Thymus (tissue), 11 donors: ENCODE results near the gene ARHGEF1. TPM values are rescaled to one million over a fixed set of nuclear protein-coding genes. Genes with fewer than 3 reads are reported as not detected.
A peak's percentile ranks its signal among the peaks of the same experiment; 100 is the strongest.

ENCODE experiments used
- DNase-seq, 9 donors: peaks; one replicate each; pipeline ENCODE4 v3.0.0-alpha.2; 2013; ENCODE audit warnings: low spot score in 9 of 9, low read depth in 6 of 9, missing footprints in 1 of 9
- H3K27ac ChIP-seq, 2 donors: one replicate each; pipeline ENCODE4 v1.5.1; 2013; ENCODE audit warnings: control low read depth in 1 of 2, low read depth in 1 of 2, low read length in 1 of 2, mild to moderate bottlenecking in 1 of 2, moderate library complexity in 1 of 2
- H3K27me3 ChIP-seq, 2 donors: one replicate each; pipeline ENCODE4 v1.5.1; 2013; ENCODE audit warnings: low read length in 1 of 2; ENCODE audit not compliant: control insufficient read depth in 2 of 2, insufficient read depth in 1 of 2
- H3K36me3 ChIP-seq, 2 donors: one replicate each; pipeline ENCODE4 v1.5.1; 2013; ENCODE audit warnings: low read length in 1 of 2, mild to moderate bottlenecking in 1 of 2, moderate library complexity in 1 of 2; ENCODE audit not compliant: control insufficient read depth in 2 of 2, insufficient read depth in 2 of 2
- H3K4me1 ChIP-seq, 2 donors: one replicate each; pipeline ENCODE4 v1.5.1; 2013; ENCODE audit warnings: low read length in 2 of 2; ENCODE audit not compliant: control insufficient read depth in 2 of 2, insufficient read depth in 2 of 2
- H3K4me3 ChIP-seq, 2 donors: one replicate each; pipeline ENCODE4 v1.5.1; 2013; ENCODE audit warnings: low read length in 2 of 2, control low read depth in 1 of 2, mild to moderate bottlenecking in 1 of 2
- H3K9me3 ChIP-seq, 2 donors: one replicate each; pipeline ENCODE4 v1.5.1; 2013; ENCODE audit warnings: low read length in 1 of 2, mild to moderate bottlenecking in 1 of 2; ENCODE audit not compliant: control insufficient read depth in 2 of 2, insufficient read depth in 1 of 2
- WGBS: extraction: QIAGEN DNeasy Blood & Tissue Kit; methylation state at CpG from one replicate; pipeline ENCODE4 v1.1.7; 2013; 5-methylcytosine and 5-hydroxymethylcytosine counted together
- polyA plus RNA-seq: library from polyadenylated mRNA; stranded (reverse); fragments of 200-250 nt; gene quantifications from one replicate; pipeline ENCODE4 v1.2.3, GENCODE V29; 2013
- total RNA-seq: library from RNA; stranded (reverse); fragments of 120-200 nt; gene quantifications from one replicate; pipeline ENCODE4 v1.2.4, GENCODE V29; 2013
- donor health status: healthy.

Gene ARHGEF1
- total and polyA plus RNA-seq, 2 donors: 94.3 to 630 TPM

- Histone ChIP-seq H3K27me3 (peaks cover 34 to 99% of the 10 kb centered on the region in 2 donors), H3K36me3 (no peaks in the 10 kb centered on the region), H3K4me3 (no peak overlapping the region), H3K9me3 (no peaks in the 10 kb centered on the region), H3K4me1 (peaks cover 6 to 24% of the 10 kb centered on the region in 2 donors), H3K27ac (no peak overlapping the region)
- WGBS: 69% methylated on average over 12 of the region's 12 CpGs
- no peak for DNase-seq
Observed at GRCh38 chr19:41917676-41918075, 34.7 kb downstream of the ARHGEF1 start.

GRCh38 chr19:41918095-41918494, 35.1 kb downstream of the ARHGEF1 start:
- WGBS: 62% methylated on average over 6 of the region's 6 CpGs
- DNase-seq: no peak
- Histone ChIP-seq H3K36me3 (no peaks in the 10 kb centered on the region), H3K27ac (no peak overlapping the region), H3K9me3 (no peaks in the 10 kb centered on the region), H3K4me3 (no peak overlapping the region), H3K27me3 (peaks cover 37 to 99% of the 10 kb centered on the region in 2 donors), H3K4me1 (peaks cover 6 to 22% of the 10 kb centered on the region in 2 donors)

GRCh38 chr19:41918653-41919244, 35.8 kb downstream of the ARHGEF1 start:
- no peak for DNase-seq
- peaks cover 34 to 97% of the 10 kb centered on the region in 2 donors for H3K27me3 ChIP-seq
- WGBS: 96% methylated on average over 5 of the region's 5 CpGs
- no peaks in the 10 kb centered on the region for H3K9me3 ChIP-seq
- no peak overlapping the region for H3K27ac ChIP-seq
- no peaks in the 10 kb centered on the region for H3K36me3 ChIP-seq
- no peak overlapping the region for H3K4me3 ChIP-seq
- H3K4me1 ChIP-seq: peaks cover 6 to 22% of the 10 kb centered on the region in 2 donors

GRCh38 chr19:41919948-41920712, 37.1 kb downstream of the ARHGEF1 start:
- Histone ChIP-seq H3K27me3 (peaks cover 29 to 97% of the 10 kb centered on the region in 2 donors), H3K36me3 (no peaks in the 10 kb centered on the region), H3K27ac (no peak overlapping the region), H3K4me3 (no peak overlapping the region), H3K9me3 (peaks cover 0 to 5% of the 10 kb centered on the region in 2 donors), H3K4me1 (peaks cover 4 to 21% of the 10 kb centered on the region in 2 donors)
- 92% methylated on average over 33 of the region's 33 CpGs for WGBS
- DNase-seq: no peak

- H3K27me3 ChIP-seq: peaks cover 26 to 97% of the 10 kb centered on the region in 2 donors
- H3K4me3 ChIP-seq: no peak overlapping the region
- 15% methylated on average over 26 of the region's 26 CpGs for WGBS
- no peaks in the 10 kb centered on the region for H3K36me3 ChIP-seq
- H3K9me3 ChIP-seq: peaks cover 0 to 5% of the 10 kb centered on the region in 2 donors
- no peak overlapping the region for H3K27ac ChIP-seq
- DNase-seq: peak in 1 of 9 donors; percentile 41
- peaks cover 0 to 12% of the 10 kb centered on the region in 2 donors for H3K4me1 ChIP-seq
Observed at GRCh38 chr19:41920882-41921576, 38.0 kb downstream of the ARHGEF1 start.

- no peaks in the 10 kb centered on the region for H3K36me3 ChIP-seq
- DNase-seq: no peak
- peaks cover 0 to 10% of the 10 kb centered on the region in 2 donors for H3K4me1 ChIP-seq
- peaks cover 0 to 5% of the 10 kb centered on the region in 2 donors for H3K9me3 ChIP-seq
- WGBS: 35% methylated on average over 22 of the region's 22 CpGs
- peaks cover 29 to 97% of the 10 kb centered on the region in 2 donors for H3K27me3 ChIP-seq
- no peak overlapping the region for H3K4me3 ChIP-seq
- no peak overlapping the region for H3K27ac ChIP-seq
Observed at GRCh38 chr19:41921577-41922576, 38.9 kb downstream of the ARHGEF1 start.

- no peaks in the 10 kb centered on the region for H3K36me3 ChIP-seq
- peaks cover 29 to 97% of the 10 kb centered on the region in 2 donors for H3K27me3 ChIP-seq
- WGBS: 24% methylated on average over 18 of the region's 18 CpGs
- no peak overlapping the region for H3K27ac ChIP-seq
- no peak overlapping the region for H3K4me3 ChIP-seq
- DNase-seq: no peak
- peaks cover 0 to 11% of the 10 kb centered on the region in 2 donors for H3K4me1 ChIP-seq
- H3K9me3 ChIP-seq: peaks cover 0 to 5% of the 10 kb centered on the region in 2 donors
Observed at GRCh38 chr19:41922585-41922984, 39.6 kb downstream of the ARHGEF1 start.

- Histone ChIP-seq H3K9me3 (peaks cover 0 to 5% of the 10 kb centered on the region in 2 donors), H3K27me3 (peaks cover 34 to 97% of the 10 kb centered on the region in 2 donors), H3K27ac (no peak overlapping the region), H3K4me1 (peaks cover 0 to 17% of the 10 kb centered on the region in 2 donors), H3K36me3 (no peaks in the 10 kb centered on the region), H3K4me3 (no peak overlapping the region)
- 49% methylated on average over 6 of the region's 6 CpGs for WGBS
- no peak for DNase-seq
Observed at GRCh38 chr19:41923045-41923788, 40.2 kb downstream of the ARHGEF1 start.
